GM12872 (cell line): ENCODE data around the gene SBNO2.

Source experiments
- CTCF ChIP-seq: IDR thresholded peaks from 3 replicates; pipeline ENCODE4 v1.5.1; 2011; ENCODE audit warnings: low read depth, mild to moderate bottlenecking, low read length, moderate library complexity; ENCODE audit not compliant: insufficient read depth

Gene SBNO2

GRCh38 chr19:1145635-1146411, 28.2 kb downstream of the SBNO2 start:
- TF ChIP-seq CTCF = no peak

- TF ChIP-seq CTCF = no peak
Observed at GRCh38 chr19:1144741-1145140, 29.3 kb downstream of the SBNO2 start.

GRCh38 chr19:1143828-1144399, 30.2 kb downstream of the SBNO2 start:
- TF ChIP-seq CTCF = no peak

GRCh38 chr19:1141944-1142343, 32.1 kb downstream of the SBNO2 start:
- no peak for TF ChIP-seq CTCF

GRCh38 chr19:1140272-1141027, 33.6 kb downstream of the SBNO2 start:
- no peak for TF ChIP-seq CTCF

- TF ChIP-seq CTCF = no peak
Observed at GRCh38 chr19:1139126-1139525, 34.9 kb downstream of the SBNO2 start.

GRCh38 chr19:1138121-1138520, 35.9 kb downstream of the SBNO2 start:
- no peak for TF ChIP-seq CTCF
